HL-60 (cell line): ENCODE results near the gene ZSCAN4.

Experiments used
- CTCF ChIP-seq: IDR thresholded peaks from one replicate; pipeline ENCODE4 v1.5.1; 2011; ENCODE audit warnings: low read length, control low read depth, inconsistent platforms; ENCODE audit not compliant: insufficient read depth
- GABPA ChIP-seq: IDR thresholded peaks from 2 replicates; pipeline ENCODE4 v1.6.1; 2012; ENCODE audit warnings: low read depth
- POLR2AphosphoS5 ChIP-seq: IDR thresholded peaks from 2 replicates; pipeline ENCODE4 v1.6.1; 2012; ENCODE audit warnings: low read depth
- REST ChIP-seq: IDR thresholded peaks from 2 replicates; pipeline ENCODE4 v1.6.1; 2012; ENCODE audit warnings: low read depth; ENCODE audit not compliant: insufficient replicate concordance
- SPI1 ChIP-seq: IDR thresholded peaks from 2 replicates; pipeline ENCODE4 v1.6.1; 2012; ENCODE audit warnings: low read depth, mild to moderate bottlenecking, borderline replicate concordance

GRCh38 chr19:57642396-57643046, 26.2 kb upstream of the ZSCAN4 start:
- TF ChIP-seq POLR2AphosphoS5 = no peak
- TF ChIP-seq CTCF = no peak
- no peak for TF ChIP-seq GABPA
- TF ChIP-seq REST = no peak
- no peak for TF ChIP-seq SPI1
